Hematopoietic multipotent progenitor cell (in vitro differentiated cells): ENCODE measurements around the gene MREG. TPM values are rescaled to one million over a fixed set of nuclear protein-coding genes. Genes with fewer than 3 reads are reported as not detected.

Source experiments
- DNase-seq, 3 donors: peaks; one replicate each; pipeline ENCODE4 v3.0.0-alpha.2; 2011 to 2015; ENCODE audit warnings: low read depth in 2 of 3, low spot score in 2 of 3
- total RNA-seq: library from RNA; depleted of rRNA; stranded (reverse); fragments of >200 nt; gene quantifications from one replicate; pipeline ENCODE4 v1.2.3, GENCODE V29; 2012

The MREG gene
- total RNA-seq, 1 donor = 6.5 TPM

DNA sequence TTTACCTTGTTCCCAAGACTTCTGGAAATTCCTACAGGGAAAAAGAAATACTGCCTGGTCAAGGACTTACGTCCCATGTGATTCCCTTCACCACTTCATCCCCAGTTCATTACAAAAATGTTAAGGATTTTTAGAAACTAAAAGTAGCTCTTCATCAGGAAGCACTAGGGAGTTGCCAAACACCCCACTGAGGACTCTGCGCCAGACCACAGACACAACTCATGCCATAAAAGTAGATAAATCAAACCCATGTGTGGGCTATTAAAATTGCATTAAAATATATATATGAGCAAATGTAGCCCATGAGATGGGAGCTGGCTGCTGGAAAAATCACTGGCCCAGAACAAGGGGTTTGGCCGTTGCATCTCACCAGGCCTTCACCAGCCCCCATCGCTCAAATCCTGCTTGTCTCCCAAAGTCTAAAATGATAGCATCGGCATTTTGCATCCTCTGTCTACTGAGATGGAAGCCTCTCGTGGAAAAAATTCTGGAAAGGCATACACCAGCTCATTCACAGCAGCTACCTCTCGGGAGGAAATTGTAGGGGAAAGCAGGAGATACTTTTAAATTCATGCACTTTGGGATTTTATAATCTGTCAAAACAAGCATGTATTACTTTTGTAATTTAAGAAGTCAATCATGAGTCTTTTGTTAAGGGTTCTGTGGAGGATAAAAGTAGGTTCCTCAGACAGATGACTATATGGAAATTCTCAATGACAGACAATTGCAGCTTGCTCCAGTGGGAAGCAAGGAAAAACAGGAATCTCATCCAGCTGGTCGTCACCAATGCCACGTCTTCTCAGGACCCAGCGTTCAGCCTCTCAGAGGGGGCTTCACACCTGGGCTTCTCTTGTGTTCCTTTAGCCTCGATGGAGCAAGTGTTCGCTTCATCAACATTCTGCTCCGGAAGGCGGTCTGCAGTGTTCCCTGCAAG is 113.9 kb downstream of the MREG start:
- no peak for DNase-seq

DNA sequence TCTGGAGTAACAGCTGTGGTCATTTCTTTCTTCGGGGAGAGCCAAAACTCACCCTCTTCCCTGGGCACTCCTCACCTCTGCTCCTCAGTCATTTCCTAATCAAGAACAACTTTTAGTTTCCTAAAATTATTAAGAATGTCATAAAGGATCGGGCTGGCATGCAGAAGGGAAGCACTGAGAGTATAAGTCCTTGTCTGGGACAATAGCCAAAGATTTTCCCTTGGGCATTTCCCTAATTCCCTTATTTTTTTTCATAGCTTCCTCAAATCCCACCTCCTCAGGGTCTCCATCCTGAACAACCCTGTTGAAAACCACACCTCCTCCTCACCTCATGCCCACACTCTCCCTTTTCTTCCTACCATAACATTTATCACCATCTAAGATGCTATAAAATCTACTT is 115.0 kb downstream of the MREG start:
- no peak for DNase-seq

DNA sequence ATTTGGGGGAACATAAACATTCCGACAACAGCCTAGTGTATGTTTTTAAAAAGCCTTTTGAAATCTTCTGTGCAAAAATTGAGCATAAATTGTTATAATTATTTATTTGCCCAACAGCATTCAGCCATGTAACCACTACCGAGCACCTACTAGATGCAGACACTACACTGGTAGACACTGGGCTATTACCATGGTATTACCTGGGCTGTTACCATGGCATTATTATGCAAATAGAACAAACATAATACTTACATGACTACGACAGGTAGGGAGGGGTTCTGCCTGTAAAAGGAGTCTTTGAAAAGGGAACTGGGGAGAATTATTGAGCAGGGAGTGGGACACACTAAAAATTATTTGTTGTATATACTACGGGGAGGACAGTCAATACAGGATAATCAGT is 116.4 kb downstream of the MREG start:
- DNase-seq = no peak

DNA sequence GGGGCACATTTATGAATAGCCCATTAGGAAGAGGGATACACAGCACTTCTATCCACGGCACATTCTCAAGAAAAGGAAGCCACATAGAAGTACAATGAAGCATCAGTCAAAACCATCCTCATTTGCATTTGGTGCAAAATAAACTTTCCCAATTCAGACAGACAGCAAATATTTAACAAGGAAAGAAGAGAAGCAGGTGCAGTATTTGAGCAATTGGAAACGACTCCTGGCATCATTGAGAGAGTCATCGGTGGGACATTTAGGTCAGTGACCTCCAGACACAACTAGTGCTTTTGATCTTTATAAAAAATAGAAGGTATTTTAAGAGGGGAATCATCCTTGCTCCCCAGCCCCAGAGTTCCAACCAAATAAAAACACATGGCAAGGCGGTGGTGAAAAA is 118.0 kb downstream of the MREG start:
- DNase-seq = no peak

Other genes with a start within 250 kb of the MREG start
- gene PECR, start 68.3 kb upstream of the MREG start, total RNA-seq = 11.8 TPM
- under 0.01 TPM for gene TMEM169, start 68.4 kb upstream of the MREG start, total RNA-seq
- 118 TPM for gene XRCC5, start 95.8 kb upstream of the MREG start, total RNA-seq